Activated T-helper 17 cell treated with anti-CD3 and anti-CD28 coated beads, Interleukin-2, amount 50 U/mL, for 72 hours (primary cell): ENCODE results near the gene FLOT1. TPM values are rescaled to one million over a fixed set of nuclear protein-coding genes. Genes with fewer than 3 reads are reported as not detected.

Source experiments
- ATAC-seq: fragments of 150-1000 bp; cut with Tn5 transposase; replicated peaks from 2 replicates; pipeline ENCODE4 v1.10.0; 2021; ENCODE audit warnings: mild to moderate bottlenecking, moderate library complexity
- H3K27ac Mint-ChIP-seq: one replicate; pipeline ENCODE4 v1.8.0; 2022; ENCODE audit warnings: mixed read lengths
- H3K27me3 Mint-ChIP-seq: one replicate; pipeline ENCODE4 v1.8.0; 2022; ENCODE audit warnings: mixed read lengths
- H3K36me3 Mint-ChIP-seq: one replicate; pipeline ENCODE4 v1.8.0; 2022; ENCODE audit warnings: low read depth, mild to moderate bottlenecking, mixed read lengths
- H3K4me1 Mint-ChIP-seq: one replicate; pipeline ENCODE4 v1.8.0; 2022; ENCODE audit warnings: mixed read lengths
- H3K4me3 Mint-ChIP-seq: one replicate; pipeline ENCODE4 v1.8.0; 2022; ENCODE audit warnings: mild to moderate bottlenecking, mixed read lengths
- H3K9me3 Mint-ChIP-seq: one replicate; pipeline ENCODE4 v1.8.0; 2022; ENCODE audit warnings: mixed read lengths
- total RNA-seq, 2 donors: library from RNA; stranded (reverse); gene quantifications; one replicate each; pipeline ENCODE4 v1.2.3, GENCODE V29; 2022

The FLOT1 gene
- total RNA-seq, 2 donors from 2014 or later: 152 to 161 TPM

GRCh38 chr6:30743099-30744053 lies 889 bp upstream of the FLOT1 start:
- peak; percentile 3 for ATAC-seq
- H3K27ac Mint-ChIP-seq: peak overlapping the region; percentile 95
- peaks cover 69% of the 10 kb centered on the region for H3K36me3 Mint-ChIP-seq
- H3K9me3 Mint-ChIP-seq: no peaks in the 10 kb centered on the region
- H3K4me1 Mint-ChIP-seq: peaks cover 41% of the 10 kb centered on the region
- H3K4me3 Mint-ChIP-seq: peak overlapping the region; percentile 86
- no peaks in the 10 kb centered on the region for H3K27me3 Mint-ChIP-seq

- Mint-ChIP-seq H3K4me3 (peak overlapping the region; percentile 86), H3K27me3 (no peaks in the 10 kb centered on the region), H3K9me3 (peaks cover 1% of the 10 kb centered on the region), H3K27ac (peak overlapping the region; percentile 95), H3K36me3 (peaks cover 82% of the 10 kb centered on the region), H3K4me1 (peaks cover 43% of the 10 kb centered on the region)
- ATAC-seq: no peak
Observed at GRCh38 chr6:30741789-30742315, 635 bp downstream of the FLOT1 start.

- H3K4me3 Mint-ChIP-seq: peak overlapping the region; percentile 86
Observed at GRCh38 chr6:30741063-30741779, 1.3 kb downstream of the FLOT1 start.

GRCh38 chr6:30740540-30740870 lies 2.0 kb downstream of the FLOT1 start:
- ATAC-seq: no peak
- H3K4me1 Mint-ChIP-seq: peaks cover 51% of the 10 kb centered on the region
- H3K27me3 Mint-ChIP-seq: no peaks in the 10 kb centered on the region
- H3K4me3 Mint-ChIP-seq: peak overlapping the region; percentile 86
- peaks cover 3% of the 10 kb centered on the region for H3K9me3 Mint-ChIP-seq
- peak overlapping the region; percentile 95 for H3K27ac Mint-ChIP-seq
- peaks cover 95% of the 10 kb centered on the region for H3K36me3 Mint-ChIP-seq

More at GRCh38 chr6:30741063-30741779, 1.3 kb downstream of the FLOT1 start:
- Mint-ChIP-seq H3K27me3 (no peaks in the 10 kb centered on the region), H3K27ac (peak overlapping the region; percentile 95), H3K4me1 (peaks cover 47% of the 10 kb centered on the region), H3K9me3 (peaks cover 3% of the 10 kb centered on the region), H3K36me3 (peaks cover 88% of the 10 kb centered on the region)
- ATAC-seq: no peak

GRCh38 chr6:30738532-30738931 lies 4.0 kb downstream of the FLOT1 start:
- peak overlapping the region; percentile 86 for H3K4me3 Mint-ChIP-seq
- no peak for ATAC-seq
- H3K9me3 Mint-ChIP-seq: peaks cover 3% of the 10 kb centered on the region

GRCh38 chr6:30735668-30736314 lies 6.7 kb downstream of the FLOT1 start:
- H3K36me3 Mint-ChIP-seq: peaks cover 96% of the 10 kb centered on the region
- H3K4me3 Mint-ChIP-seq: peak overlapping the region; percentile 86
- H3K4me1 Mint-ChIP-seq: peaks cover 50% of the 10 kb centered on the region
- H3K27me3 Mint-ChIP-seq: no peaks in the 10 kb centered on the region
- peaks cover 3% of the 10 kb centered on the region for H3K9me3 Mint-ChIP-seq
- ATAC-seq: peak; percentile 54
- peak overlapping the region; percentile 96 for H3K27ac Mint-ChIP-seq

More at GRCh38 chr6:30738532-30738931, 4.0 kb downstream of the FLOT1 start:
- H3K36me3 Mint-ChIP-seq: peaks cover 97% of the 10 kb centered on the region
- H3K27me3 Mint-ChIP-seq: no peaks in the 10 kb centered on the region
- H3K4me1 Mint-ChIP-seq: peaks cover 52% of the 10 kb centered on the region
- H3K27ac Mint-ChIP-seq: no peak overlapping the region

- H3K27me3 Mint-ChIP-seq: no peaks in the 10 kb centered on the region
- peaks cover 98% of the 10 kb centered on the region for H3K36me3 Mint-ChIP-seq
Observed at GRCh38 chr6:30732237-30732943, 10.1 kb downstream of the FLOT1 start.

GRCh38 chr6:30730601-30731435 lies 11.7 kb downstream of the FLOT1 start:
- H3K4me3 Mint-ChIP-seq: peak overlapping the region; percentile 60
- no peaks in the 10 kb centered on the region for H3K9me3 Mint-ChIP-seq
- peak; percentile 65 for ATAC-seq
- H3K27ac Mint-ChIP-seq: peak overlapping the region; percentile 5
- H3K27me3 Mint-ChIP-seq: no peaks in the 10 kb centered on the region
- H3K4me1 Mint-ChIP-seq: peaks cover 26% of the 10 kb centered on the region
- H3K36me3 Mint-ChIP-seq: peaks cover 98% of the 10 kb centered on the region

More at GRCh38 chr6:30732237-30732943, 10.1 kb downstream of the FLOT1 start:
- no peak for ATAC-seq
- Mint-ChIP-seq H3K27ac (no peak overlapping the region), H3K4me1 (peaks cover 40% of the 10 kb centered on the region), H3K9me3 (peaks cover 3% of the 10 kb centered on the region), H3K4me3 (peak overlapping the region; percentile 26)

- ATAC-seq: no peak
- H3K4me3 Mint-ChIP-seq: no peak overlapping the region
- H3K4me1 Mint-ChIP-seq: peaks cover 39% of the 10 kb centered on the region
- no peaks in the 10 kb centered on the region for H3K9me3 Mint-ChIP-seq
- H3K27ac Mint-ChIP-seq: peak overlapping the region; percentile 32
- H3K36me3 Mint-ChIP-seq: peaks cover 100% of the 10 kb centered on the region
- no peaks in the 10 kb centered on the region for H3K27me3 Mint-ChIP-seq
Observed at GRCh38 chr6:30727920-30728553, 14.4 kb downstream of the FLOT1 start.

GRCh38 chr6:30726506-30727413 lies 15.7 kb downstream of the FLOT1 start:
- Mint-ChIP-seq H3K27me3 (no peaks in the 10 kb centered on the region), H3K27ac (no peak overlapping the region), H3K4me3 (peak overlapping the region; percentile 27), H3K4me1 (peaks cover 39% of the 10 kb centered on the region), H3K36me3 (peaks cover 100% of the 10 kb centered on the region), H3K9me3 (no peaks in the 10 kb centered on the region)
- no peak for ATAC-seq

GRCh38 chr6:30725713-30726505 lies 16.6 kb downstream of the FLOT1 start:
- ATAC-seq: no peak
- no peak overlapping the region for H3K27ac Mint-ChIP-seq
- H3K4me3 Mint-ChIP-seq: peak overlapping the region; percentile 99
- no peaks in the 10 kb centered on the region for H3K9me3 Mint-ChIP-seq
- H3K4me1 Mint-ChIP-seq: peaks cover 37% of the 10 kb centered on the region
- H3K27me3 Mint-ChIP-seq: no peaks in the 10 kb centered on the region
- H3K36me3 Mint-ChIP-seq: peaks cover 100% of the 10 kb centered on the region
